GM21737 (cell line): ENCODE results near the gene CD27.

Experiments
- ATAC-seq: cut with Tn5 transposase; IDR thresholded peaks from one replicate; pipeline ENCODE4 v1.9.1; 2021; ENCODE audit warnings: mild to moderate bottlenecking, moderate library complexity; ENCODE audit not compliant: unreplicated experiment

Gene CD27

GRCh38 chr12:6434205-6435140 is 10.3 kb upstream of the CD27 start:
- no peak for ATAC-seq

GRCh38 chr12:6435961-6436715 is 8.6 kb upstream of the CD27 start:
- ATAC-seq = no peak

GRCh38 chr12:6437586-6437985 is 7.2 kb upstream of the CD27 start:
- ATAC-seq = no peak

- ATAC-seq = no peak
Measured at GRCh38 chr12:6438345-6438744, 6.4 kb upstream of the CD27 start.

GRCh38 chr12:6440391-6440790 is 4.4 kb upstream of the CD27 start:
- ATAC-seq = no peak

- no peak for ATAC-seq
Measured at GRCh38 chr12:6442836-6443235, 1.9 kb upstream of the CD27 start.

- no peak for ATAC-seq
Measured at GRCh38 chr12:6443361-6443983, 1.3 kb upstream of the CD27 start.

GRCh38 chr12:6444031-6444430 is 724 bp upstream of the CD27 start:
- ATAC-seq = no peak

- ATAC-seq = no peak
Measured at GRCh38 chr12:6450091-6450868, 5.5 kb downstream of the CD27 start.

GRCh38 chr12:6450869-6451347 is 6.2 kb downstream of the CD27 start:
- no peak for ATAC-seq

- ATAC-seq = peak; percentile 50
Measured at GRCh38 chr12:6451348-6452244, 6.8 kb downstream of the CD27 start, which contains the start of gene TAPBPL. Gene TAPBPL, plus strand, starts transcription at chr12:6452042. Its CDS starts 207 bp downstream, at chr12:6452249.

GRCh38 chr12:6452245-6452943 is 7.6 kb downstream of the CD27 start:
- ATAC-seq = no peak

GRCh38 chr12:6452944-6453630 is 8.3 kb downstream of the CD27 start:
- ATAC-seq = no peak

- no peak for ATAC-seq
Measured at GRCh38 chr12:6457220-6457945, 12.6 kb downstream of the CD27 start.

GRCh38 chr12:6458281-6459003 is 13.7 kb downstream of the CD27 start:
- no peak for ATAC-seq

- no peak for ATAC-seq
Measured at GRCh38 chr12:6459004-6459337, 14.2 kb downstream of the CD27 start.

- ATAC-seq = no peak
Measured at GRCh38 chr12:6460751-6461371, 16.1 kb downstream of the CD27 start.
